GM18951 (cell line): ENCODE data around the gene RHOBTB3.

Experiments
- POLR2A ChIP-seq: IDR thresholded peaks from 4 replicates; pipeline ENCODE4 v1.6.1; 2011; ENCODE audit warnings: mild to moderate bottlenecking; ENCODE audit not compliant: insufficient read length, insufficient read depth; ENCODE audit errors: extremely low read depth
- in situ Hi-C: fragments of 300-500 bp; cut with MboI; formaldehyde crosslinking; loops from one replicate; pipeline ENCODE4 v1.12.0; 2022; ENCODE audit warnings: low sequenced_read_pairs, mixed read lengths, inconsistent platforms; ENCODE audit not compliant: unreplicated experiment

Gene RHOBTB3

GRCh38 chr5:95841914-95842812, 111.0 kb downstream of the RHOBTB3 start:
- in situ Hi-C loops = loop anchor here (10.0 kb wide), 1 partner anchor 177 kb away; no protein-coding TSS in a partner anchor
- no peak for TF ChIP-seq POLR2A

DNA sequence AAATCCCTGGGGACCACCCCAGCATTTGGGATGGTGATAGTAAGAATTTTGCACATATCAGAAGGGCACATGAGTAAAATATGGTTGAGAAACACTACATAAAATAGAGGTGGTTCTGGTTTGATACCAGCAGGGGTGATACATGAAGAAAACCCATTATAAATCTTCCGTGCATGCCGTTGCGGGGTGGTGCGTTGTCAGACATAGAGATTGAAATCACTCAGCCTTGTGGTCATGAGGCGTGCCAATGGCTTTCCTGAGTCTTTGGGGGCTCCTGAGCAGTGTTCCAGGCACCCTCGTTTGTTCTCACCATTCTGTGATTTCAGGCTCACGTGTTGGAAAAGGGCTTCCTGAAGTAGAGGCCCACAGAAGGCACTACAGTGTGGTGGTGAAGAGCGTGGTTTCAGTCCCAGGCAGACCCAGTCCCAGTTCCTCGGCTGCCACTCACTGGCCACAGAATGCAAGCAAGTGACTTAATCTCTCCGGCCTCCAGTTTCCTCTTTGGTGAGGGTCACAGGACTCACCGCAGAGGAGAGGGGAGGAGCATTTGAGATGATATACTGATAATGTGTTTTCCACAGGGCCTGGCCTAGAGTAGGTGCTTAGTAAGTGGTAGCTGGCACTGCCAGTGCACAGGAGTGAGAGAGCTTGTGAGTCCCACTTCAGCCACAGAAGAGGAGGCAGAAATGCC, 111.9 kb downstream of the RHOBTB3 start:
- in situ Hi-C loops = loop anchor here (10.0 kb wide), 1 partner anchor 178 kb away; no protein-coding TSS in a partner anchor
- no peak for TF ChIP-seq POLR2A

- no peak for TF ChIP-seq POLR2A
- in situ Hi-C loops = loop anchor here (10.0 kb wide), 1 partner anchor 179 kb away; no protein-coding TSS in a partner anchor
Observed at GRCh38 chr5:95843733-95844223, 112.6 kb downstream of the RHOBTB3 start.

DNA sequence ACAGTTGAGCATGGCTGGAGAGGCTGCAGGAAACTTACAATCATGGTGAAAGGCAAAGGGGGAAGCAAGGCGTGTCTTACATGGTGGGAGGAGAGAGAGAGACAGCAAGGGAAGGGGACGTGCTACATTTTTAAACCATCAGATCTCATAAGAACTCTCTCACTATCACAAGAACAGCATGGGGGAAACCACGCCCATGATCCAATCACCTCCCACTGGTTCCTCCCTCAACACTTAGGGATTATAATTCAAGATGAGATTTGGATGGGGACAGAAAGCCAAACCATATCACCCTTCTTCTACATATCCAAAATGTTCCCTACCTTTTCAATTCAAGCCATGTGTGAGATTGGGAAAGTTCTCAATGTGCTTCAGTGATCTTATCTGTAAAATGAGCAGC, 114.3 kb downstream of the RHOBTB3 start:
- TF ChIP-seq POLR2A = no peak
- in situ Hi-C loops = loop anchor here (5.0 to 10.0 kb wide), 2 partner anchors 58 to 181 kb away; no protein-coding TSS in a partner anchor
